ENCODE measurements around the gene SPATA6L. TPM values are rescaled to one million over a fixed set of nuclear protein-coding genes. Genes with fewer than 3 reads are reported as not detected.
"Not testable (repeated sequence)": the region's sequence is repeated elsewhere in the genome, so short reads cannot be mapped to it uniquely, and the experiment has no call there.

SPATA6L gene
- polyA plus RNA-seq, 1 donor: 5.3 TPM

DNA sequence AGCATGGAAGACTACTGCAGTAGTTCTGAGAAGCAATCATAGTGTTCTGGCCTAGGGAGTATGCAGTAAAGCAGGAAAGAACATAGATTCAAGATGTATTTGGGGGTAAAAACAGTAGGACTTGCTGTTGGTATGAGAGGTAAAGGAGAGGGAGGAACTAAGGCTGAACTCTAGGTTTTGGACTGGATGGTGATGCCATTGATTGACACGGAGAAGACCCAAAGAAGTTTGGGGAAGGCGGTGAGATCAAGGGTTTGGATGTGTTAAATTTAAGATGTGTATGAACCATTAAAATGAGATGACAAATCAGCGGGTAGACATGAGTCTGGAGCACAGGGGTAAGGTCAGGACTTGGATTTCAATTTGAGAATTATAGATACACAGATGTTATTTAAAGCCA is 11.1 kb upstream of the SPATA6L start:
- no peak for DNase-seq

DNA sequence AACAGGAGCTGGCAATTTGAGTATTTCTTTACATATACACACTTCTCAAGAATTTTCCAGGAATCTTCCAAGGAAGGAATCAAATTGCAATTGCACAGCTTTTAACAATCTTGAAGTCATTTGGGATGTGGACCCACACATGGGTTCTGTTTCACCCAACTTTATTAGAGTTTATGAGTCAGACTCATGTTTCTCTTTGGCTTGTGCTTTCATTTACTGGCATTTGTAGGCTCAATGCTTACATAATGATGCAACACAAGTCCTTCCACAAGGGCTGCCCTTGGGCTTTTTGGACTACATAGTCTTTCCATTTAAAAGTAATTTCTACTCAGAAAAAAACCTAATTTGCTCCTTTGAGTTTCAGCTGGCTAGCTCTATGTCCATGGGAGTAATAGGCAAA is 8.5 kb upstream of the SPATA6L start:
- no peak for DNase-seq

DNA sequence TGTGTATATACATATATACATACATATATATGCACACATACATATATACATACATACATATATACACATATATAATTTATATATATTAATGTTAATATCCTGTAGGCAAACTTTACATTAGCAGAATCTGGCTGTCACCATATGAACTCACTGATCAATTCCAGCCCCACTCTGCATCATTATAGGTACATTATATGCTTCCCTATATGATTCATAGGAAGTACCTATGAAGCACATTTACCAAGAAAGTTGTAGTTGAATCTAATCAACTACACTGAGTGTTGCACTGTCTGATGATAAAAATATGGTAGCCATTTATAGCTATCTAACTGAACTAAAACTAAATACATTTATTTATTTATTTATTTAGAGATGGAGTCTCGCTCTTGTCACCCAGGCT is 5.5 kb upstream of the SPATA6L start:
- DNase-seq: no peak

DNA sequence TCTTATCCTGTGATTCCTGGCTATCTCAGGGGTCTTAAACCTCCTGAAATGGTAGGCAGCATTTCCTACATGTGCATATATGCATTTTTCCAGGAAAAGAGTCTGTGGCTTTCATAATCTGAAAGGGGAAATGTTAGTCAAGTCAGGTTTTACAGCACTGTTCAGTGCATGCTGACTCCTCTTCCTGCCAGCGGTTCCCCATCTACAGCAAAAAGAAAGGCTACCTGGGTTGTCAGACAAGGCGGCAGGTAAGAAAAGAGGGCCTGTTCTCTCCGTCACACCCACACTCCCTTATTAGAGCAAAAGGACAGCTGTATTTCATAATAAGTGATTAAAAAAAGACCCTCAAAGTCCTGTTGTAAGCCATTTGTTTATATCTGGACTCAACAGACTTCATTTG is 4.3 kb upstream of the SPATA6L start:
- DNase-seq: no peak

DNA sequence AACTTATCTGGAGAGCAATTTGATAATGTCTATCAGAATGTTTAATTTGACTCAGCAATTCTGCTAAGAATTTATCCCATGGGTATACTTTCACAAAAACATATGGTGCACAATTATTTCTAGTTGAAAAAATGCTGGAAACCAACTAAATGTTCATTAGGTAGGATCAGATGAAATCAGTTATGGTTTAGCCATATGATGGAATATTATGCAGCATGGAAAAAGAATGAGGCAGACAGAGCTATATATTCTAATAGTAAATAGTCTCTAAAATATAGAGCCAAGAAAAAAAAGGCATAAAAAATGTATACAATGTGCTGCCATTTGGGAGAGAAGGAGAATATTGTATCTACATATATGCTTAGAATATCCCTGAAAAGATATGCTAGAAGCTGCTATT is 3.6 kb upstream of the SPATA6L start:
- DNase-seq: no peak

DNA sequence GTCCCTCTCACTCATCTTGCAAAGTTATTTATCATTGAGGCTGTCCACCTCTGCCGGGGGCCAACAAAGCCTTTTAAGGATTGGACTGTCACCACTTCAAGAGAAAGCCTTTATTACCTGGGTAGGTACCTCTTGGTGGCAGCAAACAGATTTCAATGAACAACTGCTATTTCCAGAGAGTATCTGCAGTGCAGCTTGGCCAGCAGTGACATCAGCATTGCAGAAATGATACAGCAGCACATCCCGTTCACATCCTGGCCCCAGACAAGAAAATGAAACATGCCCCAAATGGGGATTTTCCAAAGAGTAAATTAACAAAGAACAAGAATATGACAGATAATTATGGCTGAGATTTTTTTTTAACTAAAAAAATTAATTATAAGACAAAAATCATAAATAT is 2.3 kb upstream of the SPATA6L start:
- no peak for DNase-seq

DNA sequence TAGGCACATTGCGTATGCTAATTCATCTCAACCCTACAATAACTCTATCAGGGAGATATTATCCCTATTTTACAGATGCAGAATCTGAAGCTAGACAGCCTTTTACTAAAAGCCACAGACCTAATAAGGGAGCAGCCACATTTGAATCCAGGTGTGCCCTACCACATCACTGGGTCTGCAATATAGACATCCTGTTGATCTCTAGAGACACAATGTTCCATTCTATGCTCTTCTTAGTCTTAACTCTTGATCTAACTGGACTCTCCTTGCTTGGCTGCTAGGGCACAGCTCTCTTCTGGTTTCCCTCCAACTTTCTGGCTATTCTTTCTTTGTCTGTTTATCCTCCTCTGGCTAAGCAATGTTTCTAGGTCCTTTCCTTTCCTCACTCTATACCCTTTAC is 1.4 kb upstream of the SPATA6L start:
- no peak for DNase-seq

DNA sequence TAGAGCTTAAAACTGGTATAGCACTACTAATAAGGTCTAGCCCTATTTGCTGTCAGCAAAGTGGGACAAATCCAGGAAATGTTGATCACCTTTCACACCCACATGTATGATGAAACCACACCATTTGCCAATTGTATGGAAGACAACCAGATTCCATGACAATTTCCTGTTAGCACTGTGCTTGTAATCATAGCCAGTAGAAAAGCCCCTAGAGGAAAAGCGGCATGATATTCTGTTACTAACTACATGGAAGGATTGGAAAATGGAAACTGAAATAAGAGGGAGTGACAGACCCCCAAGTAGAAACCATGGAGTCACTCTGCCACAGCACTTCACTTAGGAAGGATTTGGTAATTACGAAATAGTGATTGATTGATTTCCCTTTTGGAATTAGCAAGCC is 923 bp downstream of the SPATA6L start:
- no peak for DNase-seq

DNA sequence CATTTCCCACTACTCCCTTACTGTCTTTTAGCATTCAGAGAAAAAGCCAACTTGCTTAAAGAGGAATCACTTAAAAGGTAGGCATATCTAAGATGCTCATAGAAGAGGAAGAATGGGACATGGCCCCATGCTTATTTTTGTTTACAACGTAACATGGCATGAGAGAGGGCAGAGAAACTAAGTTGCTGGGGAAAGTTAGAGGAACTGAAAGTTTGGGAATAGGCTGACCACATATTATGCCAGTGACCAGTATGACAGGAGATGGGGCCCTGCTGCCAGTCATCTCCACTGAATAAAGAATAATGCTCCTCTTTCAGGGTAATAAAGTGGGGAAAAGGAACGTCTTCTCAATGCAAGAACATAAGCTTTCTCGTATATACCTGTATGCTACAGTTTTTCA is 2.3 kb downstream of the SPATA6L start:
- no peak for DNase-seq

DNA sequence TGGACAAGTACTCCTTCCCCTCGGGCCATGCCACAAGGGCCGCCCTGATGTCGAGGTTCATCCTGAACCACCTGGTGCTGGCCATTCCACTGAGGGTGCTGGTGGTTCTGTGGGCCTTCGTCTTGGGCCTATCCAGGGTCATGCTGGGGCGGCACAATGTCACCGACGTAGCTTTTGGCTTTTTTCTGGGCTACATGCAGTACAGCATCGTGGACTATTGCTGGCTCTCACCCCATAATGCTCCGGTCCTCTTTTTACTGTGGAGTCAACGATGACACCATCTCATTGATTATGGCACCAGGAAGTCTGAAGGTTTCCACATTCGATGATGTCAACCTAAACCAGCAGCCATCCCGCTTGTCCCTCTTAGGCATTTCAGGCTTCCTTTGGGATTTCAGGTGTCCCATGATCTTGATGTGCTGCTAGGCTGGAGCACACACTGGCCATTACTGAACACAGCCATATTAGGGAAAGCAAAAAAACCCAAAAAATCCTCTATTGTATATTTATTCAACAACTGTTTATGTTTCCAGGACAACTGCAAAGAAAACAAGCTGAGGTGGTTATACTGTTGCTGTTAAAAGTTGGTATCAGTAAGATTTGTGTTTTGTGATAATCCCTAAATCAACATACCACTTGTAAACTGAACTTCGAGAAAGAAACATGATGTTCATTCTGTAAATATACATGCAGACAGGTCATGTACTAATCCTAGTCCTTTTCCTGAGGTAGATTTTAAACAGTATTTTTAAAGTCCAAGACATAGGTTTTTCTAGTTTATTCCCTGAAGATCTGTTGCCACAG is 3.1 kb downstream of the SPATA6L start:
- DNase-seq: no peak

DNA sequence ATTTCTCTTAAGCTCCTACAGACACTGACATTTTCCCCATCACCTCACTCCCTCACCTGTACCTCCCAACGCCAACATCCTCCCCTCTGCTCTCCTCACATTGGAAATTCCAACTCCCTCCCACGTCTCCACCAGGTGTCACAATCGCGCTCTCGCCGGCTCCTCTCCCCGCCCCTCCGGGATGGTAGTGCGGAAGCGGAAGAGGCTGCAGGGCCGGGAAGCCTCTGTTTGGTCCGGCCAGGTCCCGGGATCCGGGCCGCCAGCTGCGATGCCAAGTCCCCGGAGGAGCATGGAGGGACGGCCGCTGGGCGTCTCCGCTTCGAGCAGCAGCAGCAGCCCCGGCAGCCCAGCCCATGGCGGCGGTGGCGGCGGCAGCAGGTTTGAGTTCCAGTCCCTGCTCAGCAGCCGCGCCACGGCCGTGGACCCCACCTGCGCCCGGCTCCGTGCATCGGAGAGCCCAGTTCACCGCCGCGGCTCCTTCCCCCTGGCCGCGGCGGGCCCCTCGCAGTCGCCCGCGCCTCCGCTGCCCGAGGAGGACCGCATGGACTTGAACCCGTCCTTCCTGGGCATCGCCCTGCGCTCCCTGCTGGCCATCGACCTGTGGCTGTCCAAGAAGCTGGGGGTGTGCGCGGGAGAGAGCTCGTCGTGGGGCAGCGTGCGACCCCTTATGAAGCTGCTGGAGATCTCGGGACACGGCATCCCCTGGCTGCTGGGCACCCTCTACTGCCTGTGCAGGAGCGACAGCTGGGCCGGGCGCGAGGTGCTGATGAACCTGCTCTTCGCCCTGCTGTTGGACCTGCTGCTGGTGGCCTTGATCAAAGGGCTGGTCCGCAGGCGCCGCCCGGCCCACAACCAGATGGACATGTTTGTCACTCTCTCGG is 3.9 kb downstream of the SPATA6L start, which contains the start of gene PLPP6:
Gene PLPP6 (plus strand): TSS at position 187 of the 881 bp plus-strand sequence. CDS start 82 bp downstream, at position 269.
- peak; percentile 86 for DNase-seq

DNA sequence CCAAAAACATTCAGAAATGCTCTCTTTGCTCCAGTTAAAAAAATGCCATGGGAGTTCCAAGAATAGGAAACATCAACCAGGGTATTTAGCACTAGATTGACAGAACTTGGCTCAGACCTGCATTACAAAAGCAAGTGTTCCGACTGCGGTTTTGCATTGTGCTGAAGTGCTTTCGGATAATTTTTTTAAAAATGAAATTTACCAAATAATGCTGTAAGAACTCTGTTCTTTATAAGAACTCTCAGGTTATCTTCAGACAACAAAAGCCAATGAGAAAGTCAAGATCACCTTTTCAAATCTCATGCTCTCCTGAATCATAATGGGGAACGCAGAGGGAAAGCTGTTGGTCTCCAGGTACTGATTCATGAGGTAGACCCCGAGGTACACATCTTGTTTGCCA is 4.7 kb downstream of the SPATA6L start:
- no peak for DNase-seq

DNA sequence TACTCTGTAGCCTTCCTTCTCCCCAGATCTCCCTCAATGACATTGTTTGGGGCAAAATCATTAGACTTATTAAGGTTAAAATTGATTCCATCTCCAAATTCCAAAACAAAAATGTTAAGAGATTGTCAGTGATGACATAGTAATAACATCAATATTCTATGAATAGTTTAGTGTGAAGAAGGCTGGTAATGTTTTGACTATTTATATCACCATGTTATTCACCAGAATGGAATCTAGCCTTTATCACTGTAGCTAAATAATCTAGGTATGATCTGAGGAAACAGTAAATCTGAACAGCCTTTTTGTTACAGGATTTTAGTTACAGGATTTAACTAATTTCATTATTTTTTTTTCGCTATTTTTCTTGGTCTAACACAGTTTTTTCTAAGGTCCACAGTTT is 5.1 kb downstream of the SPATA6L start:
- DNase-seq: no peak

DNA sequence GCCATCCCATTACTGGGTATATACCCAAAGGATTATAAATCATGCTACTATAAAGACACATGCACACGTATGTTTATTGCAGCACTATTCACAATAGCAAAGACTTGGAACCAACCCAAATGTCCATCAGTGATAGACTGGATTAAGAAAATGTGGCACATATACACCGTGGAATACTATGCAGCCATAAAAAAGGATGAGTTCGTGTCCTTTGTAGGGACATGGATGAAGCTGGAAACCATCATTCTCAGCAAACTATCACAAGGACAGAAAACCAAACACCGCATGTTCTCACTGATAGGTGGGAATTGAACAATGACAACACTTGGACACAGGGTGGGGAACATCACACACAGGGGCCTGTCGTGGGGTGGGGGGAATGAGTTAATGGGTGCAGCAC is 5.6 kb downstream of the SPATA6L start:
- DNase-seq: not testable (repeated sequence)

DNA sequence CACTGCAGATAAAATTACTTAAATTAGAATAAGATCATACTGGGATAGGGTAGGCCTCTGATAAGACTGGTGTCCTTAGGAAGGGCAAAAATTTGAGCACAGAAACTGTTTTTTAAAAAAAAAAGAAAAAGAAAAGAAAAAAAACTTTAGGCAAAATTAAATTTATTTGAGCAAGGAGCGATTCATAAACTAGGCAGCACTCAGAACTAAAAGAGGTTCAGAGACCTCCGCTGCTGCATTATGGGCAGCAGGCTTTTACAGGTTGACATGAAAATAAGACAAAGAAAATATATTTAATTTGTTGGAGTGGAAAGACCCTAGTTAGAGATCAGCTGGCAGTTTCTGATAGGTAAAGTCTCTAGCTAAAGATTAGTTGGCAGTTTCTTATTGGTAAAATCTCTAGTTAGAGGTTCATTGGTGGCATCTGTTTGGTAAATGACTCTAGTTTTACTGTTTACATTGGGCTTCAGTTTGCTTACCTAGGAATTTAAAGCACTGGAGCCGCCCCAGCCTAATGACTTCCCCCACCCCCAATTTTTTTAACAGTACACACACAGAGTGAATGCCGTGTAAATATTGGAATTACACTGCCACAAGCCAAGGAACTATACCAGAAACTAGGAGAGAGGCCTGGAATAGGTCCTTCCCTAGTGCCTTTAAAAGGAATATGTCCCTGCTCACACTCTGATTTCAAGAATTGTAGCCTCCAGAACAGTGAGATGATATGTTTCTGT is 8.7 kb downstream of the SPATA6L start:
- no peak for DNase-seq

DNA sequence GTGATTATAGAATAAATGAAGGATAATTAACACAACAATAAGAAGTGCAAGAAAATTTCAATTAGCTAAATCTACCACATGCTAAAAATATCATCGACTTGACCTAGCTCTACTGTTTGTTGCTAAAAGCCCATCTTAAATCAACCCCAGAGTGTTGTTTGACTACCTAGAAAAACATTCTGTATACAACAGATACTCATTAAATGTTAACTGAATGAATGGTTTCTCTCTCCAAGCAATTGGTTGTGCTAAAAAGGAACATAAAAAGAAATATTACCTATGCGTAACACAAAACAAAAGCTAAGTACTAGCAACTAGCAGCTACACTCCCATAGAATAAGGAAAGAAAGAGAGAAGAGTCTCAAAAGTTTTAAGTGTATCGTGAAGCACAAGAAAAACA is 9.7 kb downstream of the SPATA6L start:
- DNase-seq: no peak

DNA sequence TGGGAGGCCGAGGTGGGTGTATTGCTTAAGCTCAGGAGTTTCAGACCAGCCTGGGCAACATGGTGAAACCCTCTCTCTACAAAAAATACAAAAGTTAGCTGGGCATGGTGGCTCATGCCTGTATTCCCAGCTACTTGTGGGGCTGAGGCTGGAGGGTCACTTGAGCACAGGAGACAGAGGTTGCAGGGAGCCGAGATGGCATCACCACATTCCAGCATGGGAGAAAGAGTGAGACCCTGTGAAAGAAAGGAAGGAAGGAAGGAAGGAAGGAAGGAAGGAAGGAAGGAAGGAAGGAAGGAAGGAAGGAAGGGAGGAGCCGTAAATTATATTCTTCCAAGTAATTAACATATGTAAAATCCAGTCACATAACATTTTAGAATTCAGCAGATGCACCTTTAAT is 10.1 kb downstream of the SPATA6L start:
- DNase-seq: not testable (repeated sequence)

DNA sequence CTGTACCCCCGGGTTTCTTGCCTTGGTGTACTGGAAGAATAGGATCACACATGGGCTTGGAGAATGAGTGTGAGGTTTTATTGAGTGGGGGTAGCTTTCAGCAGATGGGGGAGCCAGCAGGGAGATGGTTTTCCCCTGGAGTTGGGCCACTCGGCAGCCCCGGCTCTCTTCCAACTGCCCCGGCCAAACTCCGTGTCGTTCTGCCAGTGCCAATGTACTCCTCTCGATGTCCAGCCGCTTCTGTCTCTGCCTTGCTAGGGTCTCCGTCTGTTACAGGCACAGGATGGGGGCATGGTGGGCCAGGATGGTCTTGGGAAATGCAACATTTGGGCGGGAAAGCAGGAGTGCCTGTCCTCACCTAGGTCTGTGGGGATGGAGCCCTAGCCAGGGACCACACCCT is 11.7 kb downstream of the SPATA6L start:
- DNase-seq: no peak

DNA sequence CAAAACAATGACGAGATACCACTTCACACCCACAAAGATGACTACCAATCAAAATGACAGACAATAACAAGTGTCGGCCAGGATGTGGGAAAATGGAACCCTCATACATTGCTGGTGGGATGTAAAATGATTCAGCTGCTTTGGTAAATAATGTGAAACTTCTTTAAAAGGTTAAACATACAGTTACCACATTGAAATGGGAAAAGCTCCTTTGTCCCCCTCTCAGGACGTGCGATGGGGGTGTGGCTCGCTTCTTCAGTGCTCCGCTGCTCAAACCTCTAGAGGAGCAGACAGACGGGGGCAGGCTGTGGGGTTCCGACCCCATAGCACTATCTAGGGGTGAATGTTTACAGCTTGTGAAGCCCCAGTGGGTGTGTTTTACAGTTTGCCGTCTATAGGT is 12.2 kb downstream of the SPATA6L start:
- DNase-seq: no peak

DNA sequence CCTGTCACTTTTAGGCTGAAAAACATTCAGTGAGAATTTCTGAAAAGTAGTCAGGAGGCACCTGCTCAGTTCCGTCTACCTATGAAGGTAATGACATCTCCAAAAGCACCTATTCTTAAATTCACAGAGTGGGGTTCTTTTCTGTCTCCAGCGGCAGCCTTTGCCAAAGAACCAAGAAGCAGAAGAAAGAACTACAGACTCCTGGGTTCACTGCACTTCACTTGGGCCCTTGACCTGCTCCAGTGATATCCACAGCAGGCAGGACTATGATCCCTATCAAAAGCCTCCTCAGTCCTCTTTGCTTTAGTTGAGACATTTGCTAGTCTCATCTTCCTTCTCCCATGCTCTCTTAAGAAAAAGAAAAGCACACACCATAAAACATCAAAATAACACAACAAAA is 23.9 kb downstream of the SPATA6L start:
- DNase-seq: no peak

DNA sequence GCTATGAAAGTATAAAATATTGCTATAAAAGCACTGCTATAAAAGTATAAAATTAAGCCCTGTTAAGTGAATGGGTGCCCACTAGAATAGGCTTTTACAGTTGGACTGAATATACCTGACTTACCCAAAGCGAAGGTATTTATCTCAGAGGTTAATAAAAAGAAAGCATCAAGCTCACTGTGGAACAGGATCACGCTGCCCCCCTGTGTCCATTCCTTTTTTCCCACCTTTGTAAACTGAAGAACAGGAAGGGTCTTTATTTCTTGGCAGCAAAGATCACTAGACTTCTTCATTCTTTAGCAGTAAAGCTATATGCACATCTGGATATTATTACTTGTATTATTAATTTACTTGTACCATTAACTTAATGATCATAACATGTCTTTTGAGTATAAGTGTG is 26.3 kb downstream of the SPATA6L start:
- peak; percentile 28 for DNase-seq

DNA sequence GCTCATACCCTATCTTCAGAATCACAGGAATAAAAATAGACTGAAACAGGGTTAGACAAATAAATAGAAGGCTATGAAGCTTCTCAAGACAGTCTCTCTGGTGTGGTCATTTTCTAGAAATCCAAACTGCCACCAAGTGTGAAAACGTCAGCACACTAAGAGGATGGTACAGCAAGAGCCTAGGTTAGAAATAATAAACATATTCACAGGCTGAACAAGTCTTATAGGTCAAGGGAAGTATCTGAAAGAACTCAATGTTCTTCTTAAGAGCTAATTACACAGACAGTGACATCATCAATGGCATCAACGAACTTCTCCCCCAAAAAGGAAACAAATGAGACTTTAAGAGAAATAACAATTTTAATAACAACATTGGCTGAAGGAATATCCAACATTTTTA is 26.9 kb downstream of the SPATA6L start:
- no peak for DNase-seq

DNA sequence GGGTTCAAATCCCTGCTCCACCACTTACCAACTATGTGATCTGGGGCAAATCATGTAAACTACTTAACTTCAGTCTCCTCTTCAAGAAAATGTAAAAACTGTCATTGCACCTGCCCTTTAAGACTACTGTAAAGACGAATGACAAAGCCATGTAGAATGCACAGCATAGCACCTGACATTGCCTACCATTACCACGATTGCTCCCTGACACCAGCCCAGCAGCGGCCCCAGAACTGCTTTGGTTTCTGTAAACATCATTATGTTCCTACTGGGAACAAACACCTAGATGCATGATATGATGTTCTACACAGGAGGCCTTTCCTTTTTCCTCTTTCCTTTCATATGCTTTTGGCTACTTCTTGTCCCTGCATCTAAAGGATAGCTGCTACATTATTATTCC is 27.3 kb downstream of the SPATA6L start:
- DNase-seq: no peak

All from left kidney (tissue), 2 donors.